HEK293 (cell line): ENCODE data around the gene RNF123.

ENCODE experiments used
- CTCF ChIA-PET: fragments of 350-600 bp; formaldehyde crosslinking; extraction: SDS; loops from one replicate; lab custom pipeline; 2021; ENCODE audit warnings: antibody characterized with exemption; lab: Yijun Ruan, JAX
- POLR2A ChIA-PET: fragments of 300-600 bp; formaldehyde crosslinking; extraction: SDS; loops from one replicate; lab custom pipeline; 2020; ENCODE audit warnings: antibody characterized with exemption, inconsistent platforms; lab: Yijun Ruan, JAX
- H3K27ac ChIP-seq: fragments of 200-500 bp; sonication (Bioruptor generic); 2 replicates; pipeline ENCODE4 v1.5.1; 2014; ENCODE audit warnings: low read depth, low read length, control low read depth, inconsistent platforms; ENCODE audit errors: extremely low read depth
- H3K36me3 ChIP-seq, 2 experiments: fragments of 200-500 bp in 1 of 2; sonication (Bioruptor generic) in 1 of 2; 1 replicate in 1 of 2; 2 replicates in 1 of 2; pipeline ENCODE4 v1.5.1; 2014 to 2017; ENCODE audit warnings: inconsistent platforms in 2 of 2, low read length in 2 of 2; ENCODE audit not compliant: control insufficient read depth in 2 of 2, insufficient read depth in 1 of 2
- H3K4me1 ChIP-seq: fragments of 200-500 bp; sonication (Bioruptor generic); 2 replicates; pipeline ENCODE4 v1.5.1; 2014; ENCODE audit warnings: mild to moderate bottlenecking, low read length, inconsistent platforms; ENCODE audit not compliant: control insufficient read depth, insufficient read depth
- H3K4me3 ChIP-seq: 2 replicates; pipeline ENCODE4 v1.5.1; 2011; ENCODE audit warnings: low read depth, mild to moderate bottlenecking, control low read depth, low read length, moderate library complexity
- H3K9me3 ChIP-seq: fragments of 200-500 bp; sonication (Bioruptor generic); 2 replicates; pipeline ENCODE4 v1.5.1; 2014; ENCODE audit warnings: low read depth, low read length, inconsistent platforms; ENCODE audit not compliant: control insufficient read depth, insufficient read depth
- KLF17 ChIP-seq: fragments of 450-650 bp; formaldehyde crosslinking; IDR thresholded peaks from 2 replicates; pipeline ENCODE4 v1.5.1; 2016; ENCODE audit warnings: missing biosample characterization, missing genetic modification characterization
- SP2 ChIP-seq: fragments of 450-650 bp; formaldehyde crosslinking; IDR thresholded peaks from 2 replicates; pipeline ENCODE4 v1.5.1; 2016; ENCODE audit warnings: missing biosample characterization, missing genetic modification characterization
- ZBTB49 ChIP-seq: fragments of 450-650 bp; formaldehyde crosslinking; IDR thresholded peaks from 2 replicates; pipeline ENCODE4 v1.5.1; 2016; ENCODE audit warnings: missing biosample characterization, missing genetic modification characterization, low read depth
- ZFP69B ChIP-seq: fragments of 450-650 bp; formaldehyde crosslinking; IDR thresholded peaks from 2 replicates; pipeline ENCODE4 v1.5.1; 2016; ENCODE audit warnings: missing biosample characterization, missing genetic modification characterization
- ZNF10 ChIP-seq: fragments of 450-650 bp; formaldehyde crosslinking; IDR thresholded peaks from 2 replicates; pipeline ENCODE4 v1.5.1; 2017; ENCODE audit warnings: missing biosample characterization, missing genetic modification characterization
- ZNF18 ChIP-seq: fragments of 450-650 bp; formaldehyde crosslinking; IDR thresholded peaks from 2 replicates; pipeline ENCODE4 v1.5.1; 2016; ENCODE audit warnings: missing biosample characterization, missing genetic modification characterization
- ZNF292 ChIP-seq: fragments of 450-650 bp; formaldehyde crosslinking; IDR thresholded peaks from 2 replicates; pipeline ENCODE4 v1.5.1; 2016; ENCODE audit warnings: low read depth, missing biosample characterization, missing genetic modification characterization, borderline replicate concordance
- ZNF341 ChIP-seq: fragments of 450-650 bp; formaldehyde crosslinking; IDR thresholded peaks from 2 replicates; pipeline ENCODE4; 2016; ENCODE audit warnings: low read depth, missing biosample characterization, missing genetic modification characterization
- ZNF350 ChIP-seq: fragments of 450-650 bp; formaldehyde crosslinking; IDR thresholded peaks from 2 replicates; pipeline ENCODE4 v1.5.0; 2017; ENCODE audit warnings: missing biosample characterization, mild to moderate bottlenecking, missing genetic modification characterization
- ZNF37A ChIP-seq: fragments of 450-650 bp; IDR thresholded peaks from 2 replicates; pipeline ENCODE4 v1.5.1; 2018; ENCODE audit warnings: missing biosample characterization, missing genetic modification characterization
- ZNF398 ChIP-seq: fragments of 450-650 bp; formaldehyde crosslinking; IDR thresholded peaks from 2 replicates; pipeline ENCODE4 v1.5.1; 2017; ENCODE audit warnings: missing biosample characterization, missing genetic modification characterization
- ZNF600 ChIP-seq: fragments of 450-650 bp; formaldehyde crosslinking; IDR thresholded peaks from 2 replicates; pipeline ENCODE4 v1.5.1; 2016; ENCODE audit warnings: missing biosample characterization, missing genetic modification characterization
- ZNF692 ChIP-seq: fragments of 450-650 bp; formaldehyde crosslinking; IDR thresholded peaks from 2 replicates; pipeline ENCODE4 v1.5.1; 2016; ENCODE audit warnings: missing biosample characterization, missing genetic modification characterization
- ZSCAN16 ChIP-seq: fragments of 450-650 bp; formaldehyde crosslinking; IDR thresholded peaks from 2 replicates; pipeline ENCODE4 v1.5.1; 2016; ENCODE audit warnings: missing biosample characterization, missing genetic modification characterization

Gene RNF123

GRCh38 chr3:49718858-49719213, 29.5 kb downstream of the RNF123 start (continued):
- TF ChIP-seq ZNF18 (tag by site-specific recombination): no peak

- Histone ChIP-seq H3K36me3 (peaks cover 0 to 78% of the 10 kb centered on the region in 2 experiments; a peak in 1 of 3 replicates), H3K4me1 (no peaks in the 10 kb centered on the region), H3K9me3 (no peaks in the 10 kb centered on the region), H3K27ac (no peak within 1 kb of the TSS)
- no peak for TF ChIP-seq ZNF292
- TF ChIP-seq ZNF600 (tag by site-specific recombination): peak; percentile 36; the same call in 1 of the 2 replicates
- TF ChIP-seq ZNF341 (tag by site-specific recombination): peak; percentile 41
- no peak for TF ChIP-seq ZNF398 (tag by site-specific recombination)
- peak; percentile 16 for TF ChIP-seq SP2 (tag by site-specific recombination)
- TF ChIP-seq, all 188 proteins: peak for 3
- ChIA-PET CTCF (interaction anchor here (0.6 to 1.2 kb wide), 3 partner anchors 16 to 135 kb away, joined by 4 to 7 read pairs (median 4); no protein-coding TSS in a partner anchor), POLR2A (interaction anchor here (1.0 to 1.4 kb wide), 2 partner anchors 8 to 22 kb away, joined by 3 to 5 read pairs; no protein-coding TSS in a partner anchor)
- peak within 1 kb of the TSS; percentile 9 for H3K4me3 ChIP-seq
Observed at GRCh38 chr3:49719214-49719884, 30.0 kb downstream of the RNF123 start, which contains the start of gene AMIGO3. AMIGO3 (minus strand) TSS chr3:49719684; CDS start chr3:49719465, 219 bp downstream.

- peak; percentile 78 for TF ChIP-seq ZFP69B (tag by site-specific recombination)
- TF ChIP-seq ZNF10 (tag by site-specific recombination): peak; percentile 90
- no peak for TF ChIP-seq ZNF350
- peak; percentile 85 for TF ChIP-seq ZNF692 (tag by site-specific recombination)
- Histone ChIP-seq H3K4me1 (no peaks in the 10 kb centered on the region), H3K4me3 (no peak overlapping the region), H3K9me3 (no peaks in the 10 kb centered on the region), H3K27ac (no peak overlapping the region), H3K36me3 (peaks cover 0 to 76% of the 10 kb centered on the region in 2 experiments; a peak in 1 of 3 replicates)
- ChIA-PET CTCF (interaction anchor here (0.8 kb wide), 1 partner anchor 18 kb away, joined by 5 read pairs; no protein-coding TSS in a partner anchor), POLR2A (interaction anchor here (0.5 to 1.2 kb wide), 4 partner anchors 65 to 1110 kb away, joined by 3 to 7 read pairs (median 6); partner anchors contain the start of gene IP6K1)
Observed at GRCh38 chr3:49720855-49721595, 31.7 kb downstream of the RNF123 start.

GRCh38 chr3:49721596-49721895, 32.2 kb downstream of the RNF123 start:
- no peak overlapping the region for H3K4me3 ChIP-seq
- no peaks in the 10 kb centered on the region for H3K4me1 ChIP-seq
- no peaks in the 10 kb centered on the region for H3K9me3 ChIP-seq
- POLR2A ChIA-PET: interaction anchor here (0.5 to 1.2 kb wide), 3 partner anchors 65 to 1111 kb away, joined by 5 to 7 read pairs (median 6); partner anchors contain the start of gene IP6K1
- no peak overlapping the region for H3K27ac ChIP-seq
- CTCF ChIA-PET: no interaction called here
- peaks cover 0 to 76% of the 10 kb centered on the region in 2 experiments; a peak in 1 of 3 replicates for H3K36me3 ChIP-seq
- TF ChIP-seq ZBTB49 (no peak), KLF17 (tag by site-specific recombination) (no peak), ZNF37A (tag by site-specific recombination) (no peak), ZSCAN16 (no peak)
